Measurements from ENCODE around the gene SLC35D3.
A peak's percentile ranks its signal among the peaks of the same experiment; 100 is the strongest.
"Not testable (repeated sequence)": the region's sequence is repeated elsewhere in the genome, so short reads cannot be mapped to it uniquely, and the experiment has no call there.

SLC35D3 gene

GRCh38 chr6:136967876-136968752 lies 46.0 kb downstream of the SLC35D3 start:
- DNase-seq: peak; percentile 67

- no peak for DNase-seq
Measured at GRCh38 chr6:136968837-136969236, 46.7 kb downstream of the SLC35D3 start.

- DNase-seq: no peak
Measured at GRCh38 chr6:136969433-136969832, 47.3 kb downstream of the SLC35D3 start.

GRCh38 chr6:136969930-136970329 lies 47.8 kb downstream of the SLC35D3 start:
- no peak for DNase-seq

DNA sequence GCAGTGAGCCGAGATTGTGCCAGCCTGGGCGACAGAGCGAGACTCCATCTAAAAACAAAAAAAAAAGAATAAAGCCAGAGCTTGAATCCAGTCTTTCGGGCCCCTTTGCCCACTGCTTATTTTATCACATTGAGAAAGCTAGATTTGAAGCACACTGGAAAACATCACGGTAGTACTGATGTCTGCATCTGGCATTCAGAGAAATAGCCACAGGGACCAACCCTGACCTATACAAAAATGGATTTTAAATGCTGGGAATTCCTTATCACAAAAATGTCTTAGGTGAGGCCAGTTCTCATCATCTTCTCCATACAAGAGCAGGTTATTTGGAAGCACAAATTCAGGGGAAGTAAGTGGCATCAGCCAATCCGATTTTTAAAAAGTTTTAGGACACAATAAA lies 49.5 kb downstream of the SLC35D3 start:
- DNase-seq: no peak

- DNase-seq: not testable (repeated sequence)
Measured at GRCh38 chr6:136973781-136974180, 51.7 kb downstream of the SLC35D3 start.
